AG20443 (cell line): ENCODE measurements around the gene ABHD5.

Experiments used
- DNase-seq: peaks from one replicate; pipeline ENCODE4 v3.0.0; 2012; ENCODE audit warnings: low spot score, mixed read lengths

The ABHD5 gene

DNA sequence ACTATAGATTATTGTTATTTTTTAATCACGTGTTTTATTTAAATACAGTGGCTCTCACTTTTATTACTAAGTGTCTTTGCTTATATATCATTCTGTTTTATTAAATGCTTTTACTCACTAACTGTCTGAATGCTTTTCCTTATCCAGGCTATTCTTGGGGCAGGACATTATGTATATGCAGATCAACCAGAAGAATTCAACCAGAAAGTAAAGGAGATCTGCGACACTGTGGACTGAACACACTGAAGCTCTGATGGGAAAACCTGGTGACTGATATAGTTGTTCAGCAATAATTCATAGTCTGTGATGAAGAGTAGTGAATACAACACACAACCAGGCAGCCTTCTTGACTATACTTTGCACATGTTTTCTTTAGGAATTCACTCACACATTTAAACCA, 27.6 kb downstream of the ABHD5 start:
- DNase-seq, result no peak

DNA sequence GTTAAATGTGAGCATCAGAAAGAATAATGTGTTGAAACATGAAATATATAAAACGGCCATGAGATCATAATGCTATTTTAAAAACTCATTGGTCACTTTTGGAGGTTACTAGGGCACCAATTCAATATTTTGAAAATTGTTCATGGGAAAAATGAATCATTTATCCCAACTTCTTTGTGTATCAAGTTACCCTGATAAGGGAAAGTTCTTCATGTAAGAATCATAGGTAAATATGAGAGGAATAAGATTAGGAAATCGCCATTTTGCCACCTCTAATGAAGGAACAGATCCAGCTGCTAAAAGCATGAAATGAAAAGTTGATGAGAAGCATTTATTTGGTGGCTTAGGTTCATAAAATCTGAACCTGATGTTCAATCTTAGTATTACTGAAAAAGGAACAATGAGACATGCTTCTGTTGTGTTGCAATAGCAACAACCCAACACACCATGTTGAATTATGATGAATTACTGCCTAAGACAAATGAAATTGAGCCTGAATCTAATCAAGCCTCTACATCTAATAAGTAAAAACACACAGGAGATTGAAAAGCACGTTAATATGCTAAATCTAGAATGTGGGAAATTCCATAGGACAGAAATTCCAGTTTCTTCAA, 32.5 kb downstream of the ABHD5 start:
- DNase-seq, result peak; percentile 17

DNA sequence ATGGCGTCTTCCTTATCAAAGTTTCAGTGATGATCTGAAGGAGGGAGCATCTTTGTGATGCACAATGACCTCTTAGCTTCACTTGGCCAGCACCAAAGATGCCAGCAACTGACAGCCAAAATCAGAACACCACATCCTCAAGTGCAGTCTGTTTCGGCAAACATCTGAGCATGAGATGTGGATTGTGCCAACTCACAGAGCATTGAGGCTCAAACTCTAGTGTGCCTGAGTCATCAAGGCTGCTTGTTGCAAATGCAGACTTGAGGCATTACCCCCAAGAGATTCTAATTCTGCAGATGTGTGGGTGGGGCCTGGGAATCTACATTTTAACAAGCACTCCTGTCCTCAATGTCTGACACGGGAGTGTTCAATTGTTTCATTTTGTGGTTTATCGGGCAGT, 35.8 kb downstream of the ABHD5 start:
- DNase-seq, result peak; percentile 53

DNA sequence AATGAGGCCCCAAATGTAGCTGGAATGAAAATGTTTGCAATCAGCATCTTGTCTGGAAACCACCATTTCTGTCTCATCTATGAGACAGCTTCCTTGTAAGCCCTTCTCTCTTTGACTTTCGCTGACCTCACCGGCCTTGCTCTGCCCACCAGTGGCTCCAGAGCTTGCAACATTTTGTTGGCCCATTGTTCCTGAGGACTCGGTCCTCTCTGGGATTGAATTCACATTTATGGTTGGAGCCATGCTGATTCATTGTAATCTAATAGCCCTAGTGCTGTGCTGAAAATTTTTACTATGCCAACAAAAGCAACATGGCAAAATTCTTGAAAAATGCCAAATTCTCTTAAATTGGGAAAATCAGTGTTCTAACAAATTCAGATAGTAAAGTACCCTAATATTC, 37.2 kb downstream of the ABHD5 start:
- peak; percentile 52 for DNase-seq

DNA sequence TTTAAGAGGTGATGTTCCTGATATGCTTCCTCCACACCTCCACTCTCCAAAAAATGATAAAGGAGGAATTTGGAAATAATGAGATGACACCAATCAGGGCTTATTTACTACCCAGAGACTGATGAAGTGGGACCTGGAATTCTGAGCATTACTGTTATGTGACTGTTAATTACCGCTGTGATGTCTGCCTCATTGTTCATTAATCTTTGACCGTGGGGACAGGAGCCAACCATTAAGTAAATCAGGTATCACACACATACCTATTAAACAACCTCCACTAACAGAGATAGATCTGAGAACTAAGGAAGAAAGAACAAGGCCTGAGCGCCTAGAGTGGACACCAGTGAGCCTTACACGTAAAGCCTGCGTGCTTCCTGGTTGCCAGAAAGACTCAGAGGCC, 37.7 kb downstream of the ABHD5 start:
- DNase-seq, result no peak

DNA sequence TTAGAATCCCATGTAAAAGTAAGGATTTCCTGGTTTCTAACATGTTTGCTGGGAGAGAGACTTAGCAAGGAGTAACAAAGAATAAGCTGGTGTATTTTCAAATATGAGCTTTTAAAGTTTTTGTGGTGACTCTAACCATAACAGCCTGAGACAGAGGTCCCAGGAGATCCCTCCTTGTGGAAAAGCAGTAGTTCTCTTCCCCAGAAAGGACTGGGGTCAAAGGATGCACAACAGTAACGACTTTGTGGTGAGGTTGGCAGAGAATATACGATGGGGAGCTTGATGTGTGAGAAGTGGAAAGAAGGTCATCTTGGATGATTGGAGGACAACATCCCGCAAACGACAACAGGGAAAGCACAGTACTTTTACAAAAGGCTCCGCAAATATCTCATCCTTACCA, 38.2 kb downstream of the ABHD5 start:
- DNase-seq, result no peak

DNA sequence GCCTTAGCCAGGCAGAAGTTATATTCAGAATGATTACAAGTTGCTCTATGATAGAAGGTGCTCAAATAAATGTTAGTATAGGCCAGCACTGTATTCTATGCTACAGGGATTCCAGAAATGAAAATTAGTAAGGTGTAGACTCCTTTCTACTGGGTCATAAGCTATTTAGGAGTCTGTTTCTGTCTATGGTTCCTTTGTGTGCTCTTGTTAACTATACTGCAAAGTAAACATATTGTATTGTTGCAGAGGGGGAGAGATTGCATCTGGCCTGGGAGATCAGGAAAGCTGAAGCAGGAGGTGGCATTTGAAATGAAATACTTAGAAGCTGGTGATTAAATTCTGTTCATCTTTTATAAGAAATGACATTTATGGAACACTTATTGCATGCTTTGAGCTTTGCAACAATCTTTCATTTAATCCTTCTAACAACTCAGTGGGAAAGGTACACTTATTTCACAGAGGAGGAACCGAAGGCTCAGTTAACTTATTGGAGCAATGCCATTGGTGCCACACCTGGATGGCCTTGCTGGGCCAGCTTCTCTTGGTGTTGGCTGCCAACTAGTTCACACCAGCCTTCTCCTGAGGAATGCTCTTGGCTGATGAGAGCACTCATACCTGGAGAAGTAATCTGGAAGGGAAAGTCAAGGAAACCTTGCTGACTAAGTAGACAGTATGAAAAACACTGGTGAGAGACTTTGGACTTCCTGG, 39.1 kb downstream of the ABHD5 start:
- no peak for DNase-seq

DNA sequence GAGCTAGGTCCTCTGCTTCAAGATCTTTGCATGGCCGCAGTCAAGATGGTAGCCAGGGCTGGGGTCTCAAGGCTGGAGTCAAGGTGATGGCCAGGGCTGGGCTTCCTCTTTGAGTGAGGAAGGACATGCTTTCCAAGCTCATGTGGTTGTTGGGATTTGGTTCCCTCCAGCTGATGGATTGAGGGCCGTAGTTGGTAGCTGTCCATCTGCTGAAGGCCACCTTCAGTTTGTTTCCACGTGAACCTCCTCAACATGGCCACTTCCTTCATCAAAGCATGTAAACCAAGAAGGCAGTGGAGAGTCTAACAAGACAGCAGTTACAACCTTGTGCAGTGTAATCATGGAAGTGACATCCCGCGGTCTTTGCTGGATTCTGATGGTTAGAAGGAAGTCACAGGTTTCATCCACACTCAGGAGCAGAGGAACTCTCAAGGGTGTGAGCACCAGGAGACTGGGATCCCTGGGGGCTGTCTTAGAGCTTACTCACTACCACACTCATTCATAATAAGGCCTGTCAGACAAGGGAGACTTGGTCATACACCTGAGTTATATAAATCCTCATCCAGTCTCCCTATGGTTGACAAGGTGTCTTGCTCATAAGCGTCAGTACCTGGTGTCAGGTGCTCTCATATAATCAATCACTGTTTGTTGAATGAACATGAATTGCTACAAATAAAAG, 42.1 kb downstream of the ABHD5 start:
- no peak for DNase-seq

DNA sequence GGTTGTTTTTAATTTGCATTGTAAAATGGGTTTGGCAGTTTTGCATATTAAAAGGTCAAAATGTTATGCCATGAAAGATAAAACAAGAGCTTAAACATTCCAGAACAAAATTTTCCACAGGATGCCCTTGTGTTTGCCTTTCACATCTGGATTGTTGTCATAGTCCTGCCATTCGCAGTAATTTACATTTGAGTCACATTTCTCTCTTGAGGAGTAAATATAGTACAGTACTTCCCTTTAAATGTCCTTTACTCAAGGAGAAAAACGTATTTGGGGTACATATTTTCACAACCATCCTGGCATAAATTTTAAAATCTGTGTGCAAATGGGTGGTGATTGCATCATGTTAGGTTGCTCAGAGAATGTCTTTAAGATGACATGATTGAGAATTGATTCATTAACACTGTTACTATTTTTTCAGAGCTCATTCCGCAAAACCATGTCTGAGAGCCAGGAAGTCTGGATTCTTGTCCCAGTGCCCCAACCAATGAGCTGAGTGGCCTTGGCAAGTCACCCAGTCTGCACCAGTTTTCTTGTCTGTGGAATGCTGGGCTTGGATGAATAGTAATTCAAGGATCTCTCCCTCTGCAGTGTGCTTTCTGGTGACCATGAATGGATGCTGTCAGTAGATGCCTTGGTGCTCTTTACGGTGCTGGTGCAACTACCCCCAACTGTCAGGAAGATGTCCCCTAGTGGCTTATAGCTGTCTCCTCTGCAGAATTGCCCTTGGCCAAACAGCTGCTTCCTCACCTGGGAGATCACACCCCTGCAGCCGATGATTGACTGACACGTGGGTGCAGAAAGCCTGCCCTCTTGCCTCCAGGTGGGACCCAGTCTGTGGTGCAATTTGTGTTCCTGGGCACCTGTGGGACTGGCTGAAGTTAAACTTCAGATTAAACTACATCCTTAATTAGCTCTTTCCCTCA, 43.0 kb downstream of the ABHD5 start:
- DNase-seq, result peak; percentile 92

DNA sequence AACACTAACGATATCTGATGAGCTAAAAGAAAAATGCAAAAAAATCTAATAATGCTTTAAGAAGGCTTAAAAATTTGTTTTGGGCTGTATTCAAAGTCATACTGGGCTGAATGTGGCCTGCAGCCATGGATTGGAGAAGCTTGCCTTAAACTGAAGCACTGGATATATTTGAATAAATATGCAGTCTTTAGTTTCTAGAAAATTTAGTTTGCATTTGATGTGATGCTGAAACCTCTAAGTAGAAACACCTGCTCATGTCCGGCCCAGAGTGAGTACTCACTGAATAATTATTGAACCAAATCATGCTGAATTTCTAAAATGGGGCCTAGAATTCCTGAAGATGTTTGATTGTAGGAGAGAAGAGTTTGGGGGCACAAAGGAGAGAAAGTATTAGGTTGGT, 43.9 kb downstream of the ABHD5 start:
- DNase-seq, result no peak

DNA sequence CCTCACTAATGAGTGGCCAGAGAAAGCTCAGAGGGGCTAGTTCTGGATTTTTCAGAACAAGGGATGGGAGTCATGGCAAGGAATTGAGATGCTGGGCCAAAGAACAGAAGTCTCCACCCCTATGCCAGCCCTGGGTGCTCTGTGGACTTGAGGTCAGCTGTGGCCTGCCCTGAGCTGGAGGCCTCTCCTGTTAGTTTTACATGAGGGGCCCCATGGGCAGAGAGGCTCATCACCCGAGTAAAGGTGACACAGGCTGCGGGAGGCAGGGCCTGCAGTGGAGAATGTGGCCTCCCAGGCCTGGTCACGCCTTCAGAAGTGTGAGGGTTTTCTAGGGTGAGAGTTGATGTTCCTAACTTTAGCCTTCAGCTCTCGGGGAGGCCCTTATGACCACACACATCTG, 44.9 kb downstream of the ABHD5 start:
- no peak for DNase-seq

DNA sequence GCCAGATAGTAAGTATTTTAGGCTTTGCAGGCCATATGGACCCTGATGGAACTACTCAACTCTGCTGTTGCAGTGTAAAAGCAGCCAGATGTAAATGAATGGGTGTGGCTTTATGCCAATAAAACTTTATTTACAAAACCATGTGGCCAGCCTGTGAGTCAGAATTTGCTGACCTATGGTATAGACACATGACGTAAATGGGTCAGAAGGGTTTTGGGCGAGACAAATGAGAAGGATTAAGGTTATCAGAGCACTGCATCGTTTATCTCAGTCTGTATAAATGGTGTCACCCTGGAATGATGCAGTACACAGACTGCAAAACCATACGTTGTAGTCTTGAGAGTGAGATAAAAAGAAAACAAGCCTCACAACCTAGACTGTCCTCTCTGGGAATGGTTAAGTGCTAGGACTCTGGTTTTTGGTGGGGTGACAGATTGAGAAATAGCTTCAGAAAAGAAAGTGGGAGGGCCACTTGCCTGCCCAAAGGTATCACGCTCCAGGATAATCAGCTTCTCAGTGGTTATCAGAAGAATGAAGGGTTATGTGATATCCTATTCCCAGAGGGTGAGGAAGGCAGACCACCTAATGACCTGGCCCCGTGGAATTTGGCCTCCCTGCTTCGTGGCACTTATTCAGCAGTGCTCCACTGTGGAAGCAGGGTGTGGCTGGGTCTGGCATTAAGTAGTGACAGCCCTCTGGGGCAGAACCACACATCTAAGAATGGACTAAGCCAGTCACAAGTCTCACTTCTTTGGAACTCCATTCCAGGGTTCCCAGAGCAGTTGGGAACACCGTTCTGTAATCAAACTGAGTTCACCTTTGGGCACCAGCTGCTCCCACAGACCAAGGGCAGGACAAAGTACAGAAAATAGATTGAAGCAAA, 46.1 kb downstream of the ABHD5 start:
- DNase-seq, result peak; percentile 29

DNA sequence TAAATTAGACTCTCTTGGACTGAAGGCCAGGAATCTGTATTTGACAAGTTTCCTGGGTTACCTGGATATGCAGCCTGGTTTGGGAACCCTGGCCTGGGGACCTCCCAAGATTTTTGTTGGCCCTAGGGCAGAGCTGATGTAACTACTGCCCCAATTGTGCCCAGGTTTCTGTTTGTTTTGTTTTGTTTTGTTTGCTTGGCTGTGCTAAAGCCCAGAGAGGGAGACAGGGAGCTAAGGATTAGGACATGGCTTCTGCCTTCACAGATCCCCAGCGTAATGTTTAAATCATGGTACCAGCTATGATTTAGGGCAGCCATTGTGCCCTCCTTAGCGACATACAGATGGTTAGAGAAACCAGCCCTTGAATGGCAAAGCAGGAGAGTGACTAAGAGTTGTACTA, 47.6 kb downstream of the ABHD5 start:
- no peak for DNase-seq

DNA sequence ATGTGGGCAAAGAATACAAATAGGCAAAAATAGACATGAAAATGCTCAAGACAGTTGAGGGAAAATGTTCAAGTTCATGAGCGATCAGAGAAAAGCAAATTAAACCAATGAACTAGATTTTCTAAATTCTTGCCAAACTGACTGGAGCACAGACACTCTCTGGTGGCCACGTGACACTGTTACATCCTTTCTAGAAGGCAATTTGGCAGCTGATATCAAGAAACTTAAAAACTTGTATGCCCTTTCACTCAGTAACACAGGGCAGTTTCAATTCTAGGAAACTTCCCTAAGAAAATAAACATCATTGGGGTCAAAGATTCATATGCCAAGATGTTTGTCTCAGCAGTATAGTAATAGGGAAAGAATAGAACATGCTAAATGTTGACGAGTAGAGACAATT, 52.2 kb downstream of the ABHD5 start:
- DNase-seq, result no peak

DNA sequence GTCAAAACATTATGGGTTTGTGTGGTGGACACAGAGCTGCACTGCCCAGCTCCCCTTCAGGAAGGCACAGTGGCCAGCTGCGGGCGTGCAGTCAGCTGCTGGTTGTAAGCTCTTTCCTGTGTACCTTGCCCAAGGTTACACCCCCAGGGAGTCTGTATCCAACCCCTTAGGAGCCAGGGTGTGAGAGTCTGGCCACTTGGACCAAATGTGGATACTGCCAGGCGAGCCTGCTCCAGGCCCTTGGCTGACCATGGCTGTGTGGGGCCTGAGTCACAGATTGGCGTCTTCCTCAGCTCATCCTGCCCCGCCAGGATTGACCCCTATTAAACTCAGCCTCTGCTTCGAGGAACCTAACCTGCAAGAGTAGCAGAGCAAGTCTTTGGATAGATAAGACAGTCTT, 56.9 kb downstream of the ABHD5 start:
- DNase-seq, result peak; percentile 64

DNA sequence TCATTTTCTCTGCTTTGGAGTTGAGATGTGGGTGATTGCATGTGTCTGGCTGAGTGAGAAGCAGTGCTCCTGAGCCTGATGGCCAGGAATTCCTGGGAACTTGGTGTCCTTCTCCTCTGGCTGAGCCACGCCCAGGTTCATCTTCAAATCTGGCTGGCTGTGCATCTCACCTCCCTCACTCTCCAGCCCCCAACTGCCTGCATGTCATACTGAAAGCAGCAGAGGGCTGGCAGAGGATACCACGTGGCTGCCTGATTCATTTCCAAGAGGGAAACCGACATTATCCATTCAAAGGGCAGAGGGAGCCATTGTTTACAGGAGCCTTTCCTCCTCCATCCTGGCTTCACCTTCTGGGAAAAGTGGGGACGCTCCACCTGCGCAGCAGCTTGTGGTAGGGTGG, 57.4 kb downstream of the ABHD5 start:
- DNase-seq, result peak; percentile 61

DNA sequence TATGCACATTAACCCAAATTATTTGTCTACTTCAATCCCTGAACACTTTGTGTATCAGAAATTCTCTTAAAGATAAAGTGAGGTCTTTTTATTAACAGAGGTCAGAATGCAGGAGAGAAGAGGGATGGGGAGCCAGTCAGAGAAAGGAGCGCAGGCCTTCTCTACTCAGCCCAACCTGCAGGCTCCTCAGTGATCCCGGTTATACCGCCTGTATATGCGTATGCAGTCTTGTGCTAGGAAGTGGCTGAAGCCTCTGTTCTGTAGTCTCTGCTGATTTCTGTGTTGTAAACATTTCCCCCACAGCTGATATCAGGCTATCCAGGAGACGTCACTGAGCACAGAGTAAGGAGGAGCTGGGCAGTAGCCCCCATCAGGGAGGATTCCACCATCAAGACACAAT, 57.9 kb downstream of the ABHD5 start:
- DNase-seq, result no peak

DNA sequence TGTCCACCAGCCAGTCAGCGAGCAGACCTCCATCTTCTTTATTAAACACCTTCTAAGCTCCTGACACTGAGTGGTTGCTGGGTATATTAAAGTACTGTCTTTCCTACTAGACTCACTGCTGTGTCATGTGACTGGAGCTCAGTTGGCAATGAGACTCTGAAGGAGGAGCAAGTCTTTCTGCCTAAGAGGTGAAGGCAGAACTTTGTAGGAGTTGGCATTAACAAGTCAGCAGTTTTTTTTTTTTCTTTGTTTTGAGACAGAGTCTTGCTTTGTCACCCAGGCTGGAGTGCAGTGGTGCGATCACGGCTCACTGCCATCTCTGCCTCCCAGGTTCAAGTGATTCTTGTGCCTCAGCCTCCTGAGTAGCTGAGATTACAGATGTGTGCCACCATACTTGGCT, 62.2 kb downstream of the ABHD5 start:
- DNase-seq, result no peak

DNA sequence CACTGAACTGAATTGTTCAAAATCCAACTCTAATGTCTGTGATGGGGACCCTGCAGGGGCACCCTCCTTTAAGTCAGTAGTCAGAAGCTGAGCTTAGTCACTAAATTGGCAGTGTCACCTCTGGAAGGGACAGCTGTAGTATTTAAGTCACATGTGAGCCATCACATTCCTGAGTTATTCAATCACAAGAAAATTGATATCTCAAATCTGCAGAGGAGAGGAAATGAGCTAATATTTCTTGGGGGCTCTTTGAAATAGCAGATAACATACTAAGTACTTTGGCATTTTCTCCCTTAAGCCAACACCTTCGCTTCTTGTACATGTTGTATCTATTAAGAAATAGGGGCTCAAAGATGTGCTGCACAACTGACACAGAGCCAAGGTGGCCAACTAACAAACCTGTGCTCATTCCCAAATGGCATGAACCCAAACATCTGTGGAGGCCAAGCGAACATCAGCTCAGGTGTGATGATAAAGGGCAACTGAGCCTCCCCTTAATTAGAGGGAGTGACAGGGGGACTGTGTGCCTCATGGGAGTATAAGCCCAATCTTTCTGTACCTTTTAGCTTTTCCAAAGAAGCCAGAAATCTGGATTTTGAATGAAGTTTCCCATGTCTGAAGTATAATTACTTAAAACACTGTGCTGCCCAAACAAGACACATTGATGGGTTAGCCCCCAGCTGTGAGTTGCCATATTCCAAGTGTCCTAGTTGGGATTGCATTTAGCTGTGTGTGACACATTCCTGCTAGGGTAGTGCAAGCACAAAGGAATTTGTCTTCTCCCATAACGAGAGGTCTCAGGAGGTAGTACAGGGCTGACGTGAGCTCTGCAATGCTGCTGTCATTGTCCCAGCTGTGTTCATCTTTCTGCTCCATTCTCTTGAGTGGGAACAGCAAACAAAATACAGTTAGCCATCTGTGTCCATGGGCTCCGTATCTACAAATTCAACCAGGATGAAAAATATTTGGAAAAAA, 63.3 kb downstream of the ABHD5 start:
- peak; percentile 40 for DNase-seq

DNA sequence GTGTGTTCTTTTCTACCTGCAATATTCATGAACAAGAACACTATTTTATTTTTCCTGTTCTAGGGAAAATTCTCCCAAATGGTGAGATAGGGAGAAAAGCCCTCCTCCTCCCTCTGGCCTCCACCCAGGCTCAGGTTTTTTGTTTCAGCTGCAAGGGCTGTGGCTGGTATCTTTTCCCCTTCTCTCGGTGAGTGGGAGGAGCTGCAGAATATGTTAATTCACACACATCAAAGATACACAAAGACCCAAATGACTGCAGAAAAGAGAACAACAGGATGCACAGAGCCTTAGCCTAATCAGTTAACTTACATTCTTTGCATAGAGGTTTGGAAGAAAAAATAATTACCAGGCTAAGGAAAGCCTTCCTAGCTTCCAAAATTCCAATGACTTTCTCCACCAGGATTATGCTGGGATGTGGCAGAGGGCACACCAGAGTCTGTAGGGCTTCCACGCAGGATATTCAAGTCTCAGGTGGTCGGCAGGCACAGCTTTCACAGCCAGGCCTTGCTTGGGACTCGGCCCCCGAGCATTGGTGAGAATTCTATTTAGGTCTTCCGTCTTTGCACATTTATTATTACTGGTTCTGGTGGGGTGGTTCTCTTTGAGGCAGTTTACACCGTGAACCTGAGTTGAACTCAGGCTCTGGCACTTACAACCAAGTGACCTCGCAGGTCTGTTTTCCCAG, 64.9 kb downstream of the ABHD5 start:
- DNase-seq, result no peak
